Tibial nerve (tissue), 4 donors: ENCODE results near the gene CREB1. TPM values are rescaled to one million over a fixed set of nuclear protein-coding genes. Genes with fewer than 3 reads are reported as not detected.
A peak's percentile ranks its signal among the peaks of the same experiment; 100 is the strongest.

Source experiments
- DNase-seq, 2 donors: peaks; one replicate each; pipeline ENCODE4 v3.0.0-alpha.2; 2019; ENCODE audit warnings: low spot score in 2 of 2
- H3K27ac ChIP-seq, 4 donors: fragments of 200-600 bp; sonication (generic) in 3 of 4; one replicate each; pipeline ENCODE4 v1.5.1; 2017 to 2019; ENCODE audit warnings: mild to moderate bottlenecking in 1 of 4
- H3K27me3 ChIP-seq, 2 donors: fragments of 200-600 bp; sonication (generic) in 1 of 2; one replicate each; pipeline versions ENCODE4 v1.5.1 to v1.6.0; 2017 to 2019
- H3K36me3 ChIP-seq, 3 donors: fragments of 200-600 bp; sonication (generic); one replicate each; pipeline ENCODE4 v1.5.1; 2018 to 2019
- H3K4me1 ChIP-seq, 4 donors: fragments of 200-600 bp; sonication (generic) in 3 of 4; one replicate each; pipeline ENCODE4 v1.5.1; 2017 to 2019
- H3K4me3 ChIP-seq, 4 donors: fragments of 200-600 bp; sonication (generic) in 3 of 4; one replicate each; pipeline ENCODE4 v1.5.1; 2017 to 2019; ENCODE audit warnings: mild to moderate bottlenecking in 1 of 4, moderate library complexity in 1 of 4
- H3K9me3 ChIP-seq, 4 donors: fragments of 200-600 bp; sonication (generic) in 3 of 4; one replicate each; pipeline ENCODE4 v1.5.1; 2017 to 2019
- CTCF ChIP-seq, 5 experiments: fragments of 200-600 bp in 3 of 5; fragments of 450-650 bp in 2 of 5; sonication (generic) in 3 of 5; IDR thresholded peaks; one replicate each; pipeline ENCODE4 v1.5.1; 2016 to 2019; ENCODE audit warnings: antibody characterized with exemption in 5 of 5, mild to moderate bottlenecking in 3 of 5, moderate library complexity in 2 of 5
- EP300 ChIP-seq, 2 donors: sonication (generic); formaldehyde crosslinking; IDR thresholded peaks; one replicate each; pipeline ENCODE4 v1.6.1; 2017; ENCODE audit warnings: antibody characterized with exemption in 2 of 2, mild to moderate bottlenecking in 1 of 2
- POLR2A ChIP-seq, 2 donors: fragments of 450-650 bp; IDR thresholded peaks; one replicate each; pipeline ENCODE4 v1.6.1; 2017; ENCODE audit warnings: antibody characterized with exemption in 2 of 2, mild to moderate bottlenecking in 2 of 2, moderate library complexity in 2 of 2
- WGBS, 2 donors: methylation state at CpG; one replicate each; pipeline ENCODE4 v1.1.5; 2018; 5-methylcytosine and 5-hydroxymethylcytosine counted together
- total RNA-seq, 4 donors: library from RNA; depleted of rRNA; stranded (reverse); fragments of >200 nt; gene quantifications; one replicate each; pipeline ENCODE4 v1.1.0, GENCODE V29; 2016

The CREB1 gene
- total RNA-seq, 4 donors from 2014 or later = 28.9 to 67.7 (median 34.0) TPM

GRCh38 chr2:207503234-207503633 is 26.5 kb upstream of the CREB1 start:
- H3K27ac ChIP-seq = no peak overlapping the region
- 64 to 67% methylated on average over 5 of the region's 5 CpGs for WGBS, 2 donors

GRCh38 chr2:207504513-207505170 is 25.1 kb upstream of the CREB1 start:
- Histone ChIP-seq H3K27ac (peak overlapping the region in 3 of 4 donors; percentile 15 to 71 (median 56)), H3K4me3 (peak overlapping the region in 1 of 4 donors; percentile 4), H3K4me1 (peaks cover 0 to 27% (median 13%) of the 10 kb centered on the region in 4 donors), H3K36me3 (no peaks in the 10 kb centered on the region), H3K27me3 (no peaks in the 10 kb centered on the region), H3K9me3 (no peaks in the 10 kb centered on the region)
- no peak for DNase-seq
- no peak for TF ChIP-seq CTCF (IDR thresholded peaks at IDR 0.05)
- no peak for TF ChIP-seq EP300 (IDR thresholded peaks at IDR 0.05)
- WGBS, 2 donors = 20 to 25% methylated on average over 11 of the region's 11 CpGs

More at GRCh38 chr2:207503234-207503633, 26.5 kb upstream of the CREB1 start:
- no peak for DNase-seq
- H3K9me3 ChIP-seq = no peaks in the 10 kb centered on the region
- no peaks in the 10 kb centered on the region for H3K27me3 ChIP-seq
- no peak for TF ChIP-seq EP300 (IDR thresholded peaks at IDR 0.05)
- TF ChIP-seq CTCF (IDR thresholded peaks at IDR 0.05) = no peak
- no peak for TF ChIP-seq POLR2A (IDR thresholded peaks at IDR 0.05)
- no peak overlapping the region for H3K4me3 ChIP-seq
- peaks cover 0 to 27% (median 16%) of the 10 kb centered on the region in 4 donors for H3K4me1 ChIP-seq
- no peaks in the 10 kb centered on the region for H3K36me3 ChIP-seq

GRCh38 chr2:207505171-207505570 is 24.6 kb upstream of the CREB1 start:
- H3K36me3 ChIP-seq = no peaks in the 10 kb centered on the region
- TF ChIP-seq EP300 (IDR thresholded peaks at IDR 0.05) (no peak), POLR2A (IDR thresholded peaks at IDR 0.05) (no peak), CTCF (IDR thresholded peaks at IDR 0.05) (no peak)
- peak overlapping the region in 1 of 4 donors; percentile 4 for H3K4me3 ChIP-seq
- H3K4me1 ChIP-seq = peaks cover 0 to 27% (median 13%) of the 10 kb centered on the region in 4 donors
- H3K27me3 ChIP-seq = no peaks in the 10 kb centered on the region
- WGBS, 2 donors = 43 to 47% methylated on average over 3 of the region's 3 CpGs
- peak overlapping the region in 2 of 4 donors; percentile 56 to 71 for H3K27ac ChIP-seq
- no peak for DNase-seq
- no peaks in the 10 kb centered on the region for H3K9me3 ChIP-seq

- Histone ChIP-seq H3K9me3 (no peaks in the 10 kb centered on the region), H3K4me3 (no peak overlapping the region), H3K4me1 (peaks cover 0 to 27% (median 13%) of the 10 kb centered on the region in 4 donors), H3K36me3 (no peaks in the 10 kb centered on the region), H3K27me3 (no peaks in the 10 kb centered on the region), H3K27ac (peak overlapping the region in 2 of 4 donors; percentile 56 to 71)
- TF ChIP-seq POLR2A (IDR thresholded peaks at IDR 0.05) (no peak), CTCF (IDR thresholded peaks at IDR 0.05) (no peak), EP300 (IDR thresholded peaks at IDR 0.05) (no peak)
- no peak for DNase-seq
- 12 to 19% methylated on average over 1 of the region's 1 CpG for WGBS, 2 donors
Measured at GRCh38 chr2:207505728-207506127, 24.0 kb upstream of the CREB1 start.

- H3K27me3 ChIP-seq = no peaks in the 10 kb centered on the region
- no peak overlapping the region for H3K4me3 ChIP-seq
- no peaks in the 10 kb centered on the region for H3K9me3 ChIP-seq
- TF ChIP-seq CTCF (IDR thresholded peaks at IDR 0.05) (no peak), EP300 (IDR thresholded peaks at IDR 0.05) (no peak), POLR2A (IDR thresholded peaks at IDR 0.05) (no peak)
- peak overlapping the region in 1 of 4 donors; percentile 21 for H3K27ac ChIP-seq
- no peaks in the 10 kb centered on the region for H3K36me3 ChIP-seq
- WGBS, 2 donors = 92 to 96% methylated on average over 1 of the region's 1 CpG
- DNase-seq = no peak
- H3K4me1 ChIP-seq = peaks cover 0 to 27% (median 13%) of the 10 kb centered on the region in 4 donors
Measured at GRCh38 chr2:207506426-207506825, 23.3 kb upstream of the CREB1 start.
